GM18505 (cell line): ENCODE results near the gene KCNMA1.

Experiments used
- ATAC-seq: cut with Tn5 transposase; IDR thresholded peaks from one replicate; pipeline ENCODE4 v1.9.1; 2021; ENCODE audit not compliant: unreplicated experiment
- POLR2A ChIP-seq: IDR thresholded peaks from 4 replicates; pipeline ENCODE4 v1.6.1; 2011; ENCODE audit warnings: borderline replicate concordance; ENCODE audit not compliant: insufficient read depth, insufficient read length; ENCODE audit errors: extremely low read depth

KCNMA1 gene

GRCh38 chr10:77616766-77617165 lies 20.8 kb downstream of the KCNMA1 start:
- ATAC-seq, result no peak
- no peak for TF ChIP-seq POLR2A

- no peak for ATAC-seq
- no peak for TF ChIP-seq POLR2A
These were observed 22.6 kb downstream of the KCNMA1 start for GRCh38 chr10:77614778-77615625.

- TF ChIP-seq POLR2A, result no peak
- ATAC-seq, result no peak
These were observed 24.0 kb downstream of the KCNMA1 start for GRCh38 chr10:77613476-77614130.

GRCh38 chr10:77611670-77612069 lies 25.9 kb downstream of the KCNMA1 start:
- TF ChIP-seq POLR2A, result no peak
- ATAC-seq, result no peak

- TF ChIP-seq POLR2A, result no peak
- no peak for ATAC-seq
These were observed 26.4 kb downstream of the KCNMA1 start for GRCh38 chr10:77611221-77611620.

GRCh38 chr10:77609781-77610272 lies 27.8 kb downstream of the KCNMA1 start:
- no peak for TF ChIP-seq POLR2A
- ATAC-seq, result no peak

GRCh38 chr10:77608281-77608680 lies 29.3 kb downstream of the KCNMA1 start:
- no peak for ATAC-seq
- no peak for TF ChIP-seq POLR2A

GRCh38 chr10:77606751-77607150 lies 30.9 kb downstream of the KCNMA1 start:
- no peak for TF ChIP-seq POLR2A

GRCh38 chr10:77605466-77605865 lies 32.1 kb downstream of the KCNMA1 start:
- TF ChIP-seq POLR2A, result no peak
- no peak for ATAC-seq

More at GRCh38 chr10:77606751-77607150, 30.9 kb downstream of the KCNMA1 start:
- no peak for ATAC-seq

GRCh38 chr10:77604941-77605351 lies 32.7 kb downstream of the KCNMA1 start:
- ATAC-seq, result no peak

GRCh38 chr10:77604063-77604462 lies 33.5 kb downstream of the KCNMA1 start:
- TF ChIP-seq POLR2A, result no peak
- no peak for ATAC-seq

More at GRCh38 chr10:77604941-77605351, 32.7 kb downstream of the KCNMA1 start:
- TF ChIP-seq POLR2A, result no peak

GRCh38 chr10:77603534-77603927 lies 34.1 kb downstream of the KCNMA1 start:
- ATAC-seq, result no peak
- TF ChIP-seq POLR2A, result no peak

- ATAC-seq, result no peak
- TF ChIP-seq POLR2A, result no peak
These were observed 34.6 kb downstream of the KCNMA1 start for GRCh38 chr10:77602913-77603533.

- ATAC-seq, result no peak
- no peak for TF ChIP-seq POLR2A
These were observed 35.2 kb downstream of the KCNMA1 start for GRCh38 chr10:77602231-77602912.

GRCh38 chr10:77601488-77601887 lies 36.1 kb downstream of the KCNMA1 start:
- ATAC-seq, result no peak
- no peak for TF ChIP-seq POLR2A
